Caco-2 (cell line): ENCODE data around the gene IL9. TPM values are rescaled to one million over a fixed set of nuclear protein-coding genes. Genes with fewer than 3 reads are reported as not detected.

Experiments
- BruUV-seq: library from RNA; stranded (reverse); fragments of 400-500 nt; replicated peaks from 2 replicates; lab custom pipeline; 2021; lab: Mats Ljungman, UMichigan
- CTCF ChIA-PET: fragments of 300-600 bp; sonication (Branson Sonifier 250); formaldehyde crosslinking; loops from one replicate; lab custom pipeline; 2022; ENCODE audit warnings: antibody characterized with exemption; lab: Charles Lee
- POLR2A ChIA-PET: fragments of 300-600 bp; sonication (Branson Sonifier 250); formaldehyde crosslinking; loops from one replicate; lab custom pipeline; 2022; ENCODE audit warnings: antibody characterized with exemption; lab: Charles Lee
- DNase-seq, 2 experiments: peaks; one replicate each; pipeline versions ENCODE4 v3.0.0 to v3.0.0-alpha.2; 2020 to 2022
- H3K27me3 ChIP-seq: replicated peaks from 2 replicates; pipeline ENCODE4 v1.6.0; 2011; ENCODE audit warnings: low read length; ENCODE audit not compliant: control insufficient read depth, insufficient read depth
- H3K36me3 ChIP-seq: 2 replicates; pipeline ENCODE4 v1.5.1; 2011; ENCODE audit warnings: low read length; ENCODE audit not compliant: control insufficient read depth, insufficient read depth
- H3K4me1 ChIP-seq: fragments of 250-450 bp; sonication (Bioruptor Pico); 2 replicates; pipeline ENCODE4 v1.5.1; 2020; ENCODE audit warnings: mild to moderate bottlenecking
- H3K4me3 ChIP-seq: 2 replicates; pipeline ENCODE4 v1.5.1; 2011; ENCODE audit warnings: low read depth, mild to moderate bottlenecking, control low read depth, low read length
- H3K9me3 ChIP-seq: fragments of 250-450 bp; sonication (Bioruptor Pico); 2 replicates; pipeline ENCODE4 v1.5.1; 2020; ENCODE audit warnings: mild to moderate bottlenecking, moderate library complexity
- H3K27ac Mint-ChIP-seq: one replicate; pipeline ENCODE4 v1.8.0; 2022; ENCODE audit warnings: mixed read lengths; ENCODE audit not compliant: unreplicated experiment
- H3K27me3 Mint-ChIP-seq: one replicate; pipeline ENCODE4 v1.8.0; 2022; ENCODE audit warnings: mixed read lengths; ENCODE audit not compliant: insufficient read depth, unreplicated experiment
- H3K36me3 Mint-ChIP-seq: one replicate; pipeline ENCODE4 v1.8.0; 2022; ENCODE audit warnings: mild to moderate bottlenecking, mixed read lengths; ENCODE audit not compliant: insufficient read depth, unreplicated experiment
- H3K4me1 Mint-ChIP-seq: one replicate; pipeline ENCODE4 v1.8.0; 2022; ENCODE audit warnings: low read depth, mixed read lengths; ENCODE audit not compliant: unreplicated experiment
- H3K4me3 Mint-ChIP-seq: one replicate; pipeline ENCODE4 v1.8.0; 2022; ENCODE audit warnings: mild to moderate bottlenecking, moderate library complexity, mixed read lengths; ENCODE audit not compliant: unreplicated experiment
- H3K9me3 Mint-ChIP-seq: one replicate; pipeline ENCODE4 v1.8.0; 2022; ENCODE audit warnings: mixed read lengths; ENCODE audit not compliant: unreplicated experiment
- CTCF ChIP-seq, 2 experiments: fragments of 200-600 bp in 1 of 2; IDR thresholded peaks; 1 replicate in 1 of 2; 2 replicates in 1 of 2; pipeline versions ENCODE4 v1.5.1 to v1.8.0; 2011 to 2022; ENCODE audit warnings: antibody characterized with exemption in 1 of 2, control low read depth in 1 of 2, inconsistent platforms in 1 of 2, low read depth in 1 of 2, low read length in 1 of 2, mild to moderate bottlenecking in 1 of 2, moderate library complexity in 1 of 2; ENCODE audit not compliant: insufficient read depth in 1 of 2, severe bottlenecking in 1 of 2, unreplicated experiment in 1 of 2
- intact Hi-C: fragments of 100-400 bp; cut with micrococcal nuclease; formaldehyde crosslinking; loops from one replicate; pipeline ENCODE4 v1.10.0; 2022; ENCODE audit not compliant: unreplicated experiment
- total RNA-seq: library from RNA; stranded (reverse); gene quantifications from 2 replicates; pipeline ENCODE4 v1.2.3, GENCODE V29; 2022

IL9 gene
- total RNA-seq, 1 experiment from 2014 or later: not detected

DNA sequence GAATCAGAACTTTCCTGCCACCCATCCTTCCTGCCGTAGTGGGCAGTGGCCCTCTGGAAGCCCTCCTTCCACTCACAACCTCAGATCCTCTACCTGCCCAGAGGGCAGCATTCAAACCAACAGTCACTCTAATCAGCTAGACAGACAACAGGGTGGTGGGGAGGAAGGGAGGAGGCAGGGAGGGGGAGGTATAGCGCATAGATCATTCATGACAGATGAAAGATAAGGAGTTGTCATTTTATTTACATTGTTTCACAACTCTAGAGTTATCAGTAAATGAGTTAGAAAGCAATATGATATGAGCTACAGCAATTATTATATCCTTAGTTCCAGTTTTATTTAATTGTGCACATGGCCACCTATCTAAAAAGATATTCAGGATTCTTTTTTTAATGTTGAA is 852 bp downstream of the IL9 start:
- peak; percentile 69 to 74 for DNase-seq
- H3K27me3 Mint-ChIP-seq: peaks cover 4% of the 10 kb centered on the region
- CTCF ChIA-PET: interaction anchor here (0.6 to 1.7 kb wide), 6 partner anchors 13 to 354 kb away, joined by 3 to 6 read pairs (median 4); no protein-coding TSS in a partner anchor
- Histone ChIP-seq H3K27me3 (no peaks in the 10 kb centered on the region), H3K4me3 (no peak overlapping the region), H3K4me1 (peaks cover 17% of the 10 kb centered on the region), H3K36me3 (no peaks in the 10 kb centered on the region), H3K9me3 (0 out of 2 replicates have a peak, but pooled peaks cover 5% of the 10 kb centered on the region)
- no peak for TF ChIP-seq CTCF (IDR thresholded peaks at IDR 0.05; ENCODE audit: insufficient read depth in 1 of 2, low read depth in 1 of 2, low read length in 1 of 2, severe bottlenecking in 1 of 2, unreplicated experiment in 1 of 2)
- peaks cover 6% of the 10 kb centered on the region for H3K36me3 Mint-ChIP-seq
- POLR2A ChIA-PET: no interaction called here
- no TSS peak for BruUV-seq
- no peak overlapping the region for H3K4me3 Mint-ChIP-seq
- intact Hi-C loops: loop anchor here (2.0 kb wide), 1 partner anchor 50 kb away; no protein-coding TSS in a partner anchor
- H3K9me3 Mint-ChIP-seq: no peaks in the 10 kb centered on the region
- no peak overlapping the region for H3K27ac Mint-ChIP-seq
- peaks cover 28% of the 10 kb centered on the region for H3K4me1 Mint-ChIP-seq

GRCh38 chr5:135894276-135894675 is 1.4 kb downstream of the IL9 start:
- DNase-seq: no peak
- TF ChIP-seq CTCF (IDR thresholded peaks at IDR 0.05; ENCODE audit: insufficient read depth in 1 of 2, low read depth in 1 of 2, low read length in 1 of 2, severe bottlenecking in 1 of 2, unreplicated experiment in 1 of 2): no peak
- peaks cover 6% of the 10 kb centered on the region for H3K36me3 Mint-ChIP-seq
- Histone ChIP-seq H3K27me3 (no peaks in the 10 kb centered on the region), H3K4me3 (no peak overlapping the region), H3K36me3 (no peaks in the 10 kb centered on the region), H3K9me3 (0 out of 2 replicates have a peak, but pooled peaks cover 5% of the 10 kb centered on the region), H3K4me1 (peaks cover 17% of the 10 kb centered on the region)
- no TSS peak for BruUV-seq
- H3K4me3 Mint-ChIP-seq: no peak overlapping the region
- POLR2A ChIA-PET: no interaction called here
- no peak overlapping the region for H3K27ac Mint-ChIP-seq
- CTCF ChIA-PET: interaction anchor here (0.9 to 1.7 kb wide), 4 partner anchors 12 to 355 kb away, joined by 3 to 6 read pairs (median 4); no protein-coding TSS in a partner anchor
- no peaks in the 10 kb centered on the region for H3K9me3 Mint-ChIP-seq
- H3K4me1 Mint-ChIP-seq: peaks cover 25% of the 10 kb centered on the region
- intact Hi-C loops: loop anchor here (2.0 kb wide), 1 partner anchor 51 kb away; no protein-coding TSS in a partner anchor
- H3K27me3 Mint-ChIP-seq: peaks cover 4% of the 10 kb centered on the region

GRCh38 chr5:135891791-135892190 is 3.9 kb downstream of the IL9 start:
- Mint-ChIP-seq H3K4me3 (no peak overlapping the region), H3K36me3 (peaks cover 6% of the 10 kb centered on the region), H3K9me3 (no peaks in the 10 kb centered on the region), H3K27ac (no peak overlapping the region), H3K4me1 (peaks cover 25% of the 10 kb centered on the region), H3K27me3 (no peaks in the 10 kb centered on the region)
- Histone ChIP-seq H3K36me3 (no peaks in the 10 kb centered on the region), H3K27me3 (no peaks in the 10 kb centered on the region), H3K9me3 (0 out of 2 replicates have a peak, but pooled peaks cover 5% of the 10 kb centered on the region), H3K4me3 (no peak overlapping the region), H3K4me1 (peaks cover 28% of the 10 kb centered on the region)
- intact Hi-C loops: no loop called here
- CTCF ChIA-PET: interaction anchor here (0.6 to 1.5 kb wide), 6 partner anchors 42 to 394 kb away, joined by 3 to 4 read pairs (median 3); no protein-coding TSS in a partner anchor
- BruUV-seq: no TSS peak
- peak in 1 of 2 experiments; percentile 43 for DNase-seq
- peak; percentile 31 to 38 for TF ChIP-seq CTCF (IDR thresholded peaks at IDR 0.05; ENCODE audit: insufficient read depth in 1 of 2, low read depth in 1 of 2, low read length in 1 of 2, severe bottlenecking in 1 of 2, unreplicated experiment in 1 of 2)
- POLR2A ChIA-PET: no interaction called here
